Hepatocyte (in vitro differentiated cells): ENCODE measurements around the gene KIF26B.
"Not testable (repeated sequence)": the region's sequence is repeated elsewhere in the genome, so short reads cannot be mapped to it uniquely, and the experiment has no call there.

ENCODE experiments used
- CTCF ChIP-seq: fragments of 200-600 bp; sonication (generic); IDR thresholded peaks from 2 replicates; pipeline ENCODE4 v1.5.1; 2016; ENCODE audit warnings: antibody characterized with exemption, mild to moderate bottlenecking; ENCODE audit not compliant: poor library complexity
- EZH2phosphoT487 ChIP-seq: fragments of 200-600 bp; sonication (generic); IDR thresholded peaks from one replicate; pipeline ENCODE4 v1.6.1; 2018; ENCODE audit warnings: antibody characterized with exemption, mild to moderate bottlenecking, low read depth, moderate library complexity; ENCODE audit not compliant: unreplicated experiment, severe bottlenecking

GRCh38 chr1:245728035-245728434, 573.2 kb downstream of the KIF26B start:
- TF ChIP-seq CTCF, EZH2phosphoT487: not testable (repeated sequence)
